ENCODE measurements around the gene DBNDD1.

Gene DBNDD1

GRCh38 chr16:89987169-89987568, 32.1 kb downstream of the DBNDD1 start:
- no peak for TF ChIP-seq CTCF (IDR thresholded peaks at IDR 0.05; ENCODE audit: insufficient read depth, low read depth, low read length, missing control alignments)
- no peak for DNase-seq (ENCODE audit: low read depth)
- no peak overlapping the region for H3K4me3 ChIP-seq (ENCODE audit: low read depth, low read length)

GRCh38 chr16:89986600-89986999, 32.7 kb downstream of the DBNDD1 start:
- TF ChIP-seq CTCF (IDR thresholded peaks at IDR 0.05; ENCODE audit: insufficient read depth, low read depth, low read length, missing control alignments) = no peak
- DNase-seq (ENCODE audit: low read depth) = no peak

GRCh38 chr16:89985219-89985618, 34.0 kb downstream of the DBNDD1 start:
- DNase-seq (ENCODE audit: low read depth) = no peak
- TF ChIP-seq CTCF (IDR thresholded peaks at IDR 0.05; ENCODE audit: insufficient read depth, low read depth, low read length, missing control alignments) = no peak
- H3K4me3 ChIP-seq (ENCODE audit: low read depth, low read length) = no peak overlapping the region

More at GRCh38 chr16:89986600-89986999, 32.7 kb downstream of the DBNDD1 start:
- no peak overlapping the region for H3K4me3 ChIP-seq (ENCODE audit: low read depth, low read length)

GRCh38 chr16:89984216-89984615, 35.0 kb downstream of the DBNDD1 start:
- no peak for TF ChIP-seq CTCF (IDR thresholded peaks at IDR 0.05; ENCODE audit: insufficient read depth, low read depth, low read length, missing control alignments)
- DNase-seq (ENCODE audit: low read depth) = no peak

GRCh38 chr16:89983536-89983935, 35.7 kb downstream of the DBNDD1 start:
- H3K4me3 ChIP-seq (ENCODE audit: low read depth, low read length) = no peak overlapping the region
- TF ChIP-seq CTCF (IDR thresholded peaks at IDR 0.05; ENCODE audit: insufficient read depth, low read depth, low read length, missing control alignments) = no peak
- DNase-seq (ENCODE audit: low read depth) = no peak

More at GRCh38 chr16:89984216-89984615, 35.0 kb downstream of the DBNDD1 start:
- no peak overlapping the region for H3K4me3 ChIP-seq (ENCODE audit: low read depth, low read length)

- H3K4me3 ChIP-seq (ENCODE audit: low read depth, low read length) = no peak overlapping the region
- no peak for TF ChIP-seq CTCF (IDR thresholded peaks at IDR 0.05; ENCODE audit: insufficient read depth, low read depth, low read length, missing control alignments)
- no peak for DNase-seq (ENCODE audit: low read depth)
These were observed 36.9 kb downstream of the DBNDD1 start for GRCh38 chr16:89982318-89982717.

- peak; percentile 83 for DNase-seq (ENCODE audit: low read depth)
- no peak overlapping the region for H3K4me3 ChIP-seq (ENCODE audit: low read depth, low read length)
- TF ChIP-seq CTCF (IDR thresholded peaks at IDR 0.05; ENCODE audit: insufficient read depth, low read depth, low read length, missing control alignments) = no peak
These were observed 37.8 kb downstream of the DBNDD1 start for GRCh38 chr16:89981414-89981813.
